Muscle of leg (tissue), 11 donors: ENCODE data around the gene IQCE. TPM values are rescaled to one million over a fixed set of nuclear protein-coding genes. Genes with fewer than 3 reads are reported as not detected.
"Not testable (repeated sequence)": the region's sequence is repeated elsewhere in the genome, so short reads cannot be mapped to it uniquely, and the experiment has no call there.

Experiments
- DNase-seq: peaks from one replicate; pipeline ENCODE4 v3.0.0; 2013
- H3K27ac ChIP-seq: one replicate; pipeline ENCODE4 v1.5.1; 2013; ENCODE audit warnings: mild to moderate bottlenecking, low read length, control low read depth
- H3K27me3 ChIP-seq: one replicate; pipeline ENCODE4 v1.6.1; 2013; ENCODE audit warnings: low read length; ENCODE audit not compliant: control insufficient read depth, insufficient read depth
- H3K36me3 ChIP-seq: one replicate; pipeline ENCODE4 v1.6.1; 2013; ENCODE audit warnings: low read length; ENCODE audit not compliant: control insufficient read depth, insufficient read depth
- H3K4me1 ChIP-seq: one replicate; pipeline ENCODE4 v1.6.1; 2013; ENCODE audit warnings: low read length; ENCODE audit not compliant: control insufficient read depth, insufficient read depth
- H3K4me3 ChIP-seq: one replicate; pipeline ENCODE4 v1.5.1; 2013; ENCODE audit warnings: low read length, control low read depth
- H3K9me3 ChIP-seq: replicated peaks from 2 replicates; pipeline ENCODE4 v1.6.1; 2013; ENCODE audit warnings: low read depth, low read length; ENCODE audit not compliant: control insufficient read depth
- WGBS: methylation state at CpG from one replicate; pipeline ENCODE4 v1.1.5; 2013; ENCODE audit warnings: missing lambda C conversion rate; ENCODE audit not compliant: insufficient coverage; 5-methylcytosine and 5-hydroxymethylcytosine counted together
- polyA plus RNA-seq, 8 donors: library from polyadenylated mRNA; unstranded; fragments of 120-200 nt; gene quantifications; one replicate each; pipeline versions ENCODE4 v1.2.1 to v1.2.3, GENCODE V29; 2013; ENCODE audit warnings: inconsistent platforms in 1 of 8, low replicate concordance in 1 of 8; ENCODE audit not compliant: insufficient read length in 8 of 8, insufficient read depth in 1 of 8
- total RNA-seq: library from RNA; stranded (reverse); fragments of 120-200 nt; gene quantifications from one replicate; pipeline ENCODE4 v1.2.4, GENCODE V29; 2013

Gene IQCE
- total and polyA plus RNA-seq, 9 donors = 4.7 to 9.6 (median 7.1) TPM

DNA sequence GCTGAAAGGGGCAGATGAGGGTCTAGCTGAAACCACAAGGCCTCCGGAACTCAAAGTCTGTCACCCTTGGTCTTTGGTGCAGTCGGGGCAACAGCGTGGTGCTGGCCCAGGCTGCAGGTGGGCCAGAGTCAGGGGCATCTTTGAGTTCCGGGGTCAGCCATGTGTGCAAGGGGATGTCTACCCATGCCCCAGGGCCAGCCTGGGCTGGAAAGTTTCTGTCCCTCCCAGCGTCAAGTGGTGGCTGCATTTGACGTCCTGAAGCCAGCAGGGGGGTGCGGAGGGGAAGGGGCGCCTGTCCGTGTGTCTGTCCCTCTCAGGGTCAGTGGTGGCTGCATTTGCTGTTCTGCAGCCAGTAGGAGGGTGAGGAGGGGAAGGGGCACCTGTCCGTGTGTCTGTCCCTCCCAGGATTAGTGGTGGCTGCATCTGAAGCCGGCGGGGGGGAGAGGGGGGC lies 4.1 kb upstream of the IQCE start:
- WGBS = 13% methylated on average over 11 of the region's 12 CpGs
- peak overlapping the region; percentile 86 for H3K4me3 ChIP-seq
- peak overlapping the region; percentile 6 for H3K27ac ChIP-seq
- H3K9me3 ChIP-seq = no peaks in the 10 kb centered on the region
- H3K36me3 ChIP-seq = peaks cover 13% of the 10 kb centered on the region
- DNase-seq = no peak
- H3K27me3 ChIP-seq = no peaks in the 10 kb centered on the region
- peaks cover 26% of the 10 kb centered on the region for H3K4me1 ChIP-seq

- Histone ChIP-seq H3K36me3 (peaks cover 8% of the 10 kb centered on the region), H3K9me3 (no peaks in the 10 kb centered on the region), H3K4me1 (peaks cover 31% of the 10 kb centered on the region), H3K4me3 (peak within 1 kb of the TSS; percentile 86), H3K27me3 (no peaks in the 10 kb centered on the region), H3K27ac (peak within 1 kb of the TSS; percentile 98)
- peak; percentile 96 for DNase-seq
- under 1% methylated on average over 63 of the region's 79 CpGs for WGBS
Observed at GRCh38 chr7:2555121-2556052, 3.4 kb upstream of the IQCE start, which contains the start of gene BRAT1. TSS of gene BRAT1 (minus strand) at chr7:2555524. CDS start at chr7:2554431, 1,093 bp downstream.

DNA sequence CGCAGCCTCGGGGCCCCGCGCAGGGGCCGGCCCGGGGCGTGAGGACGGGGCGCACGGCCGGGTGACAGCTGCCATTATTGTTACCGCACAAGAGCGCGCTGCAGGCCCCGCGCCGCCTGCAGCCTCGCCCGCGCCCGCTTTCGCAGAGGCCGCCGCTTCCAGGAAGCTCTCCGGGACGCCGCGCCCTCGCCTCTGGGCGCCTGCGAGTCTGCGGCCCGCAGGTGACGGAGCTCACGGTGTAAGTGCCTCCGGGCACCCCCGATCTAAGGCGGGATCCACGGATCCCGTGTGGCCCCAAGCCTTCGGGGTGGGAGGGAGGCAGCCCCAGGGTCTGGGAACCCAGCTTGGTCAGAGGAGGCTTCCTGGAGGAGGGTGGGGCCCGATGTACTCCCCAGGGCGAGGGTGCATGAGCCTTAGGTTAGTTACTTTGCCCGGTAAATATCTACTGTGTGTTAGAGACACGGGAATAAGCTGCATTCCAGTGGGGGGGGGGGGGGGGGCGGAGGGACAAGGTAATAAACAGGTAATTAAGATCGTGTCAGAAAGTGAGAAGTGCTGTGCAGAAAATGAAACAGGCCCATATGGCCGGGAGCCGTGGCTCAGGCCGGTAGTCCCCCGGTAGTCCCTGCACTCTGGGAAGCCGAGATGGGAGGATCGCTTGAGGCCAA lies 638 bp downstream of the IQCE start:
- Histone ChIP-seq H3K36me3 (peaks cover 5% of the 10 kb centered on the region), H3K4me1 (peaks cover 23% of the 10 kb centered on the region), H3K9me3 (no peaks in the 10 kb centered on the region), H3K4me3 (peak overlapping the region; percentile 64), H3K27me3 (no peaks in the 10 kb centered on the region), H3K27ac (no peak overlapping the region)
- no peak for DNase-seq
- under 1% methylated on average over 43 of the region's 53 CpGs for WGBS

DNA sequence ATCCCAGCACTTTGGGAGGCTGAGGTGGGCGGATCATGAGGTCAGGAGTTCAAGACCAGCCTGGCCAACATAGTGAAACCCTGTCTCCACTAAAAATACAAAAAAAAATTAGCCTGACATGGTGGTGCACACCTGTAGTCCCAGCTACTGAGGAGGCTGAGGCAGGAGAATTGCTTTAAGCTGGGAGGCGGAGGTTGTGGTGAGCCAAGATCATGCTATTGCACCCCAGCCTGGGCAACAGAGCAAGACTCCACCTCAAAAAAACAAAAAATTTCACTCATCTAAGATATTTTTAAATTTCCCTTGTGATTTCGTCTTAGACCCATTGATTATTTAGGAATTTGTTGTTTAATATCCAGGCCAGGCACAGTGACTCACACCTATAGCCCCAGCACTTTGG lies 5.2 kb downstream of the IQCE start:
- H3K4me1 ChIP-seq = peaks cover 25% of the 10 kb centered on the region
- H3K27me3 ChIP-seq, H3K27ac ChIP-seq, H3K36me3 ChIP-seq, DNase-seq, H3K4me3 ChIP-seq, H3K9me3 ChIP-seq: not testable (repeated sequence)
- WGBS = no CpG with 5 or more reads among the region's 3 CpGs

DNA sequence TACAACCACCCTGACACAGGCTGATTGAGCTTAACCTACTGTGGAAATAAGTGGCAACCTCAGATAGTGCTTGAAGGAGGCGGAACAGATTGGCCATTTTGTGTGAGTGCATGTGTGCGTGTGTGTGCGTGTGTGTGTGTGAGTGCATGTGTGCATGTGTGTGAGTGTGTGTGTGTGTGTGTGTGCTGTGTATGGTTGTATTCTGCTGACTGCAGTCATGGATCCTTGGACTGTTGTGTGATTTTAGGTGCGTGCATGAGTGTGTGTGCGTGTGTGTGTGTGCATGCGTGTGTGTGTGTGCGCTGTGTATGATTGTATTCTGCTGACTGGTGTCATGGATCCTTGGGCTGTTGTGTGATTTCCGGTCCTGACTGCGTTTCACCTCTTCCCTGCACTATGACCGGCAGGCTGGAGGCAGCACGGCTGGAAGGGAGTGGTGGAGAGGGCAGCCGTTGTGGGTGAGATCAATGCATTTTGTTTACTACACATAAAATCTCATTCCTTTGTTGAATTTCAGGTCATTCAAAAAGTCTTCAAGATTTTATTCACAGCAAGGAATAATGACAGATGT lies 6.3 kb downstream of the IQCE start:
- H3K27ac ChIP-seq = no peak overlapping the region
- 86% methylated on average over 4 of the region's 12 CpGs for WGBS
- H3K36me3 ChIP-seq = peaks cover 12% of the 10 kb centered on the region
- peaks cover 16% of the 10 kb centered on the region for H3K4me1 ChIP-seq
- no peak overlapping the region for H3K4me3 ChIP-seq
- DNase-seq = no peak
- H3K9me3 ChIP-seq = no peaks in the 10 kb centered on the region
- H3K27me3 ChIP-seq = no peaks in the 10 kb centered on the region

GRCh38 chr7:2566348-2566889 lies 7.6 kb downstream of the IQCE start:
- H3K27ac ChIP-seq = no peak overlapping the region
- 92% methylated on average over 2 of the region's 8 CpGs for WGBS
- DNase-seq = no peak
- peaks cover 12% of the 10 kb centered on the region for H3K36me3 ChIP-seq
- H3K4me1 ChIP-seq = peaks cover 16% of the 10 kb centered on the region
- H3K4me3 ChIP-seq = no peak overlapping the region
- H3K27me3 ChIP-seq = no peaks in the 10 kb centered on the region
- H3K9me3 ChIP-seq = no peaks in the 10 kb centered on the region

- WGBS = 30% methylated on average over 15 of the region's 28 CpGs
Observed at GRCh38 chr7:2566890-2567678, 8.3 kb downstream of the IQCE start.

DNA sequence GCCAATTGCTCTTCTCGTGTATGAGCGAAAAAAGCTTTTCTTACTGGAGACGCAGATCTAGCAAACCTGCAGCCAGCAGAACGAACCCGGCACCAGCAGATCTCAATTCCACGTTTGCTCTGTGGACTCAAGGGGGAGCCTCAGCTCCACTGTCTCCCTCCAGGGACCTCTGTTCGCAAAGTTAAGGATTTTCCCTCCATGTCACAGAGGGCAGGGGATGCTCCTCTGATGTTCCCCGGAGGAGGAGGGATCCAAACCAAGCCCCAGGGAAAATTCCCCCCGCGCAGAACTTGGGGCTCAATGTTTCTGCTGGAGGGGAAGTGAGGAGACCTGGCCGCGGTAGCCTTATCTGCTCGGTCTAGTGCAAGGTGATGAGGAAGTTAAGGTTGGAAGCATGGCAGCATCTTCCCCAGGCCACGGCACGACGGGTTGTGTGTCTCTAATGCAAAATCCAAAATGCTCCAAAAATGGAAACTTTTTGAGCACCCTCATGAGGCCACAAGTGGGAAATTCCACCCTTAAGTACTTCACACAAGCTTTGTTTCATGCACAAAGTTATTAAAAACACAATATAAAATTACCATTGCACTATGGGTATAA lies 9.0 kb downstream of the IQCE start:
- Histone ChIP-seq H3K36me3 (peaks cover 16% of the 10 kb centered on the region), H3K9me3 (no peaks in the 10 kb centered on the region), H3K27ac (no peak overlapping the region), H3K4me1 (peaks cover 16% of the 10 kb centered on the region), H3K27me3 (no peaks in the 10 kb centered on the region), H3K4me3 (no peak overlapping the region)
- 13% methylated on average over 6 of the region's 16 CpGs for WGBS
- peak; percentile 75 for DNase-seq

More at GRCh38 chr7:2566890-2567678, 8.3 kb downstream of the IQCE start:
- Histone ChIP-seq H3K36me3 (peaks cover 15% of the 10 kb centered on the region), H3K4me1 (peaks cover 16% of the 10 kb centered on the region), H3K27me3 (no peaks in the 10 kb centered on the region), H3K27ac (peak overlapping the region; percentile 38), H3K9me3 (no peaks in the 10 kb centered on the region), H3K4me3 (peak overlapping the region; percentile 2)
- peak; percentile 86 for DNase-seq

DNA sequence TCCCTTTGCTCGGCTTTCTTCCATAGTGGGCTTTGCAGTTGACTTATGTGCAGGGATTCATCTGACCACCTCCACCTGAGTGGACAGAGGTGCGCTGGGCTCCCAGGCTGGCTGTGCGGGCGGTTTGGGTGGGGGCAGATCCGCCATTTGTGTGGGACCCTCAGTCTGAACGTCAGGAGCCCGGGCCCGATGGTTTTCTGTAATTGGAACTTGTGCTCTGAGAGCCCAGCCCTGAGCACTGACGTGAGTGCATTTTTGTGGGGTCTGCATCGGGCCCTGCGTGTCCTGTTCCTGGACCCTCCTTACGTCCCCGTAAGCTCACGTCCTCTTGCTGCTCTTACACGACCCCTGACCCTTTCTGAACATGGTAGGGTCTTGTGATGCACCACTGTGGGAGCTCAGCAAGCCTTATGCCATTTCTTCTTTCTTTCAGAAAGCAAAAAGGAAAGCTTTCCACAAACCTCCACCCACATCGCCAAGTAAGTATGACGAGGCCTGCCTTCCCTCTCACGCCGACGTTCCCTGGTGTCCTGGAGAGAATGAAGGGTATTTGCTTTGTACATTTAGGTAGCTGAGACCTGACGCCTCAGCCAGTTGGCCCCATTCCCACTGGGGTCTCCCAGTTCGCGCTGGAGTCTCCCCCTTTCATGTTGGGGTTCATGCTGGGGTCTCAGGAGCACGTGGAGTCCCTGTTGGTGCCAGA lies 9.9 kb downstream of the IQCE start:
- Histone ChIP-seq H3K36me3 (peaks cover 15% of the 10 kb centered on the region), H3K4me3 (no peak overlapping the region), H3K27ac (no peak overlapping the region), H3K27me3 (no peaks in the 10 kb centered on the region), H3K4me1 (peaks cover 16% of the 10 kb centered on the region), H3K9me3 (no peaks in the 10 kb centered on the region)
- 91% methylated on average over 13 of the region's 24 CpGs for WGBS
- no peak for DNase-seq
